ENCODE measurements around the gene OIT3. TPM values are rescaled to one million over a fixed set of nuclear protein-coding genes. Genes with fewer than 3 reads are reported as not detected.

OIT3 gene
- total RNA-seq, 1 donor from 2014 or later = 0.09 TPM

- no peak overlapping the region for H3K4me3 Mint-ChIP-seq
- TF ChIP-seq CTCF (conservative IDR thresholded peaks at IDR 0.05) = no peak
Observed at GRCh38 chr10:72932259-72933015, 38.9 kb downstream of the OIT3 start.

GRCh38 chr10:72935361-72935760 lies 41.8 kb downstream of the OIT3 start:
- H3K27me3 Mint-ChIP-seq (ENCODE audit: low read depth) = no peaks in the 10 kb centered on the region
- no peak overlapping the region for H3K4me3 Mint-ChIP-seq
- H3K4me1 Mint-ChIP-seq = no peaks in the 10 kb centered on the region
- TF ChIP-seq CTCF (conservative IDR thresholded peaks at IDR 0.05) = no peak
- no peak overlapping the region for H3K27ac Mint-ChIP-seq (ENCODE audit: unreplicated experiment)
- peaks cover 2% of the 10 kb centered on the region for H3K9me3 Mint-ChIP-seq
- DNase-seq (ENCODE audit: low read depth, low spot score) = no peak
- H3K36me3 Mint-ChIP-seq (ENCODE audit: low read depth) = no peaks in the 10 kb centered on the region

More at GRCh38 chr10:72932259-72933015, 38.9 kb downstream of the OIT3 start:
- Mint-ChIP-seq H3K4me1 (no peaks in the 10 kb centered on the region), H3K9me3 (peaks cover 2% of the 10 kb centered on the region), H3K27ac (ENCODE audit: unreplicated experiment) (no peak overlapping the region), H3K36me3 (ENCODE audit: low read depth) (no peaks in the 10 kb centered on the region), H3K27me3 (ENCODE audit: low read depth) (no peaks in the 10 kb centered on the region)
- no peak for DNase-seq (ENCODE audit: low read depth, low spot score)

GRCh38 chr10:72943498-72944234 lies 50.1 kb downstream of the OIT3 start:
- H3K4me3 Mint-ChIP-seq = no peak overlapping the region
- no peak for TF ChIP-seq CTCF (conservative IDR thresholded peaks at IDR 0.05)
- no peak overlapping the region for H3K27ac Mint-ChIP-seq (ENCODE audit: unreplicated experiment)
- H3K36me3 Mint-ChIP-seq (ENCODE audit: low read depth) = no peaks in the 10 kb centered on the region
- peaks cover 6% of the 10 kb centered on the region for H3K27me3 Mint-ChIP-seq (ENCODE audit: low read depth)
- H3K4me1 Mint-ChIP-seq = no peaks in the 10 kb centered on the region
- H3K9me3 Mint-ChIP-seq = no peaks in the 10 kb centered on the region
- DNase-seq (ENCODE audit: low read depth, low spot score) = no peak

- no peaks in the 10 kb centered on the region for H3K9me3 Mint-ChIP-seq
- no peak overlapping the region for H3K27ac Mint-ChIP-seq (ENCODE audit: unreplicated experiment)
- no peaks in the 10 kb centered on the region for H3K4me1 Mint-ChIP-seq
Observed at GRCh38 chr10:72946963-72947362, 53.4 kb downstream of the OIT3 start.

GRCh38 chr10:72948762-72949161 lies 55.2 kb downstream of the OIT3 start:
- Mint-ChIP-seq H3K36me3 (ENCODE audit: low read depth) (no peaks in the 10 kb centered on the region), H3K27me3 (ENCODE audit: low read depth) (peaks cover 8% of the 10 kb centered on the region), H3K4me1 (peaks cover under 1% of the 10 kb centered on the region), H3K9me3 (no peaks in the 10 kb centered on the region), H3K27ac (ENCODE audit: unreplicated experiment) (no peak overlapping the region), H3K4me3 (no peak overlapping the region)
- TF ChIP-seq CTCF (conservative IDR thresholded peaks at IDR 0.05) = no peak
- DNase-seq (ENCODE audit: low read depth, low spot score) = no peak

More at GRCh38 chr10:72946963-72947362, 53.4 kb downstream of the OIT3 start:
- Mint-ChIP-seq H3K4me3 (no peak overlapping the region), H3K36me3 (ENCODE audit: low read depth) (no peaks in the 10 kb centered on the region), H3K27me3 (ENCODE audit: low read depth) (peaks cover 6% of the 10 kb centered on the region)
- no peak for TF ChIP-seq CTCF (conservative IDR thresholded peaks at IDR 0.05)
- DNase-seq (ENCODE audit: low read depth, low spot score) = no peak

Measured in neural crest cell (in vitro differentiated cells).